ENCODE measurements around the gene MAGEB10.

DNA sequence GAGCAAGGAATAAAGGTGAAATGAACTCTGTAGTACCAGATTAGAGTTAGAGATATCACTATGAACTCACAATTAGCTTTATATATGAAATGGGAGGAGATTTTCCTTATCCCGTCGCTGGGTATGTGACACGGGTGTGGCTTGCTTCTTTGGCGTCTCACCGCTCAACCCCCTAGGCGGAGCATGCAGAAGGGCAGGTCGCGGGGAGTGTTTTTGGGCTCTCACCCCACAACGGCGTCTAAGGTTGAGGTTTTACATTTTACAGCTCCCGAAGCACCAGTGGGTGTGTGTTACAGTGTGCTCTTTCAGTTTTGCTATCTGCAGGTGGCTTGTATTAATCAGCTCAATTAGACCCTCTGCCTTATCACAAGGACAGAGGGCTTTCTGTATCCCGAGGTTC lies 42.1 kb upstream of the MAGEB10 start:
- TF ChIP-seq, protein P1, sequence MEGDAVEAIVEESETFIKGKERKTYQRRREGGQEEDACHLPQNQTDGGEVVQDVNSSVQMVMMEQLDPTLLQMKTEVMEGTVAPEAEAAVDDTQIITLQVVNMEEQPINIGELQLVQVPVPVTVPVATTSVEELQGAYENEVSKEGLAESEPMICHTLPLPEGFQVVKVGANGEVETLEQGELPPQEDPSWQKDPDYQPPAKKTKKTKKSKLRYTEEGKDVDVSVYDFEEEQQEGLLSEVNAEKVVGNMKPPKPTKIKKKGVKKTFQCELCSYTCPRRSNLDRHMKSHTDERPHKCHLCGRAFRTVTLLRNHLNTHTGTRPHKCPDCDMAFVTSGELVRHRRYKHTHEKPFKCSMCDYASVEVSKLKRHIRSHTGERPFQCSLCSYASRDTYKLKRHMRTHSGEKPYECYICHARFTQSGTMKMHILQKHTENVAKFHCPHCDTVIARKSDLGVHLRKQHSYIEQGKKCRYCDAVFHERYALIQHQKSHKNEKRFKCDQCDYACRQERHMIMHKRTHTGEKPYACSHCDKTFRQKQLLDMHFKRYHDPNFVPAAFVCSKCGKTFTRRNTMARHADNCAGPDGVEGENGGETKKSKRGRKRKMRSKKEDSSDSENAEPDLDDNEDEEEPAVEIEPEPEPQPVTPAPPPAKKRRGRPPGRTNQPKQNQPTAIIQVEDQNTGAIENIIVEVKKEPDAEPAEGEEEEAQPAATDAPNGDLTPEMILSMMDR (IDR thresholded peaks at IDR 0.05), result no peak
- no peak for TF ChIP-seq POLR2A (IDR thresholded peaks at IDR 0.05)
